Cardiac muscle cell (in vitro differentiated cells and primary cell): Measurements from ENCODE around the gene ANKMY1. TPM values are rescaled to one million over a fixed set of nuclear protein-coding genes. Genes with fewer than 3 reads are reported as not detected.

Experiments
- DNase-seq, 2 donors: peaks; one replicate each; pipeline versions ENCODE4 v3.0.0 to v3.0.0-alpha.2; 2010 to 2017; ENCODE audit warnings: low read depth in 1 of 2, low spot score in 1 of 2
- H3K27ac ChIP-seq: fragments of 200-600 bp; sonication (generic); 2 replicates; pipeline ENCODE4 v1.5.1; 2016
- H3K27me3 ChIP-seq: fragments of 200-600 bp; sonication (generic); 2 replicates; pipeline ENCODE4 v1.6.0; 2016; ENCODE audit warnings: control low read depth
- H3K36me3 ChIP-seq: fragments of 200-600 bp; sonication (generic); 2 replicates; pipeline ENCODE4 v1.5.1; 2016; ENCODE audit warnings: control low read depth
- H3K4me1 ChIP-seq: fragments of 200-600 bp; sonication (generic); 2 replicates; pipeline ENCODE4 v1.8.1; 2017; ENCODE audit warnings: low read depth, mild to moderate bottlenecking, mixed run types
- H3K4me3 ChIP-seq: fragments of 200-600 bp; sonication (generic); 2 replicates; pipeline ENCODE4 v1.5.1; 2016; ENCODE audit warnings: mild to moderate bottlenecking
- H3K9me3 ChIP-seq: fragments of 200-600 bp; sonication (generic); 2 replicates; pipeline ENCODE4 v1.5.1; 2017; ENCODE audit warnings: low read depth, mild to moderate bottlenecking, control low read depth
- CTCF ChIP-seq: IDR thresholded peaks from 2 replicates; pipeline ENCODE4 v1.5.1; 2012; ENCODE audit warnings: low read depth, mild to moderate bottlenecking, low read length
- polyA plus RNA-seq: library from polyadenylated mRNA; unstranded; fragments of >200 nt; fragmentation: Nextera tagmentation; extraction: Ambion mirVana; gene quantifications from 2 replicates; pipeline ENCODE4 v1.2.1, GENCODE V29; 2016
- total RNA-seq: library from RNA; depleted of rRNA; stranded (reverse); fragments of >200 nt; gene quantifications from 2 replicates; pipeline ENCODE4 v1.2.3, GENCODE V29; 2016

Gene ANKMY1
- total and polyA plus RNA-seq, 2 experiments from 2014 or later = 7.6 to 10.8 TPM

GRCh38 chr2:240449764-240450531, 107.8 kb downstream of the ANKMY1 start:
- DNase-seq = no peak
- H3K36me3 ChIP-seq = no peaks in the 10 kb centered on the region
- H3K27ac ChIP-seq = no peak overlapping the region
- no peak overlapping the region for H3K4me3 ChIP-seq
- peaks cover 17% of the 10 kb centered on the region for H3K4me1 ChIP-seq
- H3K9me3 ChIP-seq = no peaks in the 10 kb centered on the region
- H3K27me3 ChIP-seq = peaks cover 19% of the 10 kb centered on the region
- no peak for TF ChIP-seq CTCF

GRCh38 chr2:240448387-240449274, 109.2 kb downstream of the ANKMY1 start:
- H3K27me3 ChIP-seq = peaks cover 6% of the 10 kb centered on the region
- H3K27ac ChIP-seq = no peak overlapping the region
- H3K9me3 ChIP-seq = no peaks in the 10 kb centered on the region
- H3K4me1 ChIP-seq = peaks cover 17% of the 10 kb centered on the region
- DNase-seq = no peak
- no peak overlapping the region for H3K4me3 ChIP-seq
- no peaks in the 10 kb centered on the region for H3K36me3 ChIP-seq
- TF ChIP-seq CTCF = no peak

GRCh38 chr2:240447934-240448333, 109.9 kb downstream of the ANKMY1 start:
- H3K36me3 ChIP-seq = no peaks in the 10 kb centered on the region
- no peaks in the 10 kb centered on the region for H3K9me3 ChIP-seq
- no peak overlapping the region for H3K27ac ChIP-seq
- peaks cover 2% of the 10 kb centered on the region for H3K27me3 ChIP-seq
- TF ChIP-seq CTCF = no peak
- no peak for DNase-seq
- no peak overlapping the region for H3K4me3 ChIP-seq
- peaks cover 17% of the 10 kb centered on the region for H3K4me1 ChIP-seq

GRCh38 chr2:240447331-240447730, 110.5 kb downstream of the ANKMY1 start:
- no peak for DNase-seq
- TF ChIP-seq CTCF = no peak

GRCh38 chr2:240446664-240447175, 111.1 kb downstream of the ANKMY1 start:
- Histone ChIP-seq H3K4me1 (peaks cover 12% of the 10 kb centered on the region), H3K4me3 (no peak overlapping the region), H3K27me3 (no peaks in the 10 kb centered on the region), H3K27ac (no peak overlapping the region), H3K9me3 (no peaks in the 10 kb centered on the region), H3K36me3 (no peaks in the 10 kb centered on the region)
- TF ChIP-seq CTCF = no peak
- DNase-seq = no peak

More at GRCh38 chr2:240447331-240447730, 110.5 kb downstream of the ANKMY1 start:
- no peaks in the 10 kb centered on the region for H3K27me3 ChIP-seq
- H3K27ac ChIP-seq = no peak overlapping the region
- no peaks in the 10 kb centered on the region for H3K9me3 ChIP-seq
- H3K4me3 ChIP-seq = no peak overlapping the region
- H3K4me1 ChIP-seq = peaks cover 17% of the 10 kb centered on the region
- H3K36me3 ChIP-seq = no peaks in the 10 kb centered on the region
